GM19035 (cell line): ENCODE results near the gene CLEC16A.

Experiments
- ATAC-seq: cut with Tn5 transposase; IDR thresholded peaks from one replicate; pipeline ENCODE4 v1.9.1; 2021; ENCODE audit not compliant: unreplicated experiment

Gene CLEC16A

GRCh38 chr16:11109566-11109965, 165.2 kb downstream of the CLEC16A start:
- no peak for ATAC-seq

GRCh38 chr16:11111150-11111549, 166.8 kb downstream of the CLEC16A start:
- ATAC-seq: no peak

- no peak for ATAC-seq
Observed at GRCh38 chr16:11111856-11112634, 167.7 kb downstream of the CLEC16A start.

- ATAC-seq: no peak
Observed at GRCh38 chr16:11112723-11113348, 168.5 kb downstream of the CLEC16A start.

- ATAC-seq: no peak
Observed at GRCh38 chr16:11114366-11115164, 170.2 kb downstream of the CLEC16A start.

- ATAC-seq: no peak
Observed at GRCh38 chr16:11117576-11118211, 173.3 kb downstream of the CLEC16A start.

GRCh38 chr16:11118479-11118878, 174.1 kb downstream of the CLEC16A start:
- ATAC-seq: no peak

- no peak for ATAC-seq
Observed at GRCh38 chr16:11121083-11121608, 176.8 kb downstream of the CLEC16A start.

GRCh38 chr16:11121914-11122692, 177.7 kb downstream of the CLEC16A start:
- no peak for ATAC-seq

- no peak for ATAC-seq
Observed at GRCh38 chr16:11123666-11124065, 179.3 kb downstream of the CLEC16A start.

- no peak for ATAC-seq
Observed at GRCh38 chr16:11125936-11126335, 181.6 kb downstream of the CLEC16A start.

GRCh38 chr16:11126399-11127054, 182.2 kb downstream of the CLEC16A start:
- no peak for ATAC-seq

GRCh38 chr16:11127610-11128195, 183.3 kb downstream of the CLEC16A start:
- no peak for ATAC-seq

- no peak for ATAC-seq
Observed at GRCh38 chr16:11128211-11129141, 184.1 kb downstream of the CLEC16A start.

GRCh38 chr16:11129378-11129781, 185.0 kb downstream of the CLEC16A start:
- no peak for ATAC-seq

- no peak for ATAC-seq
Observed at GRCh38 chr16:11130978-11131665, 186.8 kb downstream of the CLEC16A start.

- ATAC-seq: no peak
Observed at GRCh38 chr16:11131706-11132105, 187.3 kb downstream of the CLEC16A start.
